HEK293 (cell line): Measurements from ENCODE around the gene MPDU1.
A peak's percentile ranks its signal among the peaks of the same experiment; 100 is the strongest.

Experiments
- MYNN ChIP-seq: fragments of 450-650 bp; formaldehyde crosslinking; IDR thresholded peaks from 2 replicates; pipeline ENCODE4 v1.5.1; 2016; ENCODE audit warnings: missing biosample characterization, missing genetic modification characterization, borderline replicate concordance
- TRIM28 ChIP-seq: IDR thresholded peaks from 2 replicates; pipeline ENCODE4 v1.6.1; 2011; ENCODE audit warnings: low read length, control low read depth, borderline replicate concordance
- ZNF302 ChIP-seq: fragments of 450-650 bp; formaldehyde crosslinking; IDR thresholded peaks from 2 replicates; pipeline ENCODE4 v1.5.1; 2016; ENCODE audit warnings: missing biosample characterization, missing genetic modification characterization, low read depth
- ZNF311 ChIP-seq: fragments of 450-650 bp; formaldehyde crosslinking; IDR thresholded peaks from 2 replicates; pipeline ENCODE4 v1.5.1; 2017; ENCODE audit warnings: missing biosample characterization, missing genetic modification characterization, borderline replicate concordance
- ZNF596 ChIP-seq: fragments of 450-650 bp; IDR thresholded peaks from 2 replicates; pipeline ENCODE4 v1.5.0; 2018; ENCODE audit warnings: missing biosample characterization, mild to moderate bottlenecking, missing genetic modification characterization, moderate library complexity
- ZNF621 ChIP-seq: fragments of 450-650 bp; formaldehyde crosslinking; IDR thresholded peaks from 2 replicates; pipeline ENCODE4 v1.5.1; 2017; ENCODE audit warnings: missing biosample characterization, missing genetic modification characterization
- ZNF792 ChIP-seq: fragments of 450-650 bp; formaldehyde crosslinking; IDR thresholded peaks from 2 replicates; pipeline ENCODE4 v1.5.1; 2016; ENCODE audit warnings: missing biosample characterization, missing genetic modification characterization
- TF ChIP-seq, protein P1 (sequence below): fragments of 450-650 bp; formaldehyde crosslinking; IDR thresholded peaks from 2 replicates; pipeline ENCODE4 v1.5.1; 2016; ENCODE audit warnings: missing biosample characterization, missing genetic modification characterization
- TF ChIP-seq, protein P2 (sequence below): fragments of 450-650 bp; formaldehyde crosslinking; IDR thresholded peaks from 2 replicates; pipeline ENCODE4 v1.5.1; 2016; ENCODE audit warnings: missing biosample characterization, missing genetic modification characterization
- TF ChIP-seq, protein P3 (sequence below): fragments of 450-650 bp; formaldehyde crosslinking; IDR thresholded peaks from 2 replicates; pipeline ENCODE4 v1.5.1; 2016; ENCODE audit warnings: missing biosample characterization, missing genetic modification characterization

DNA sequence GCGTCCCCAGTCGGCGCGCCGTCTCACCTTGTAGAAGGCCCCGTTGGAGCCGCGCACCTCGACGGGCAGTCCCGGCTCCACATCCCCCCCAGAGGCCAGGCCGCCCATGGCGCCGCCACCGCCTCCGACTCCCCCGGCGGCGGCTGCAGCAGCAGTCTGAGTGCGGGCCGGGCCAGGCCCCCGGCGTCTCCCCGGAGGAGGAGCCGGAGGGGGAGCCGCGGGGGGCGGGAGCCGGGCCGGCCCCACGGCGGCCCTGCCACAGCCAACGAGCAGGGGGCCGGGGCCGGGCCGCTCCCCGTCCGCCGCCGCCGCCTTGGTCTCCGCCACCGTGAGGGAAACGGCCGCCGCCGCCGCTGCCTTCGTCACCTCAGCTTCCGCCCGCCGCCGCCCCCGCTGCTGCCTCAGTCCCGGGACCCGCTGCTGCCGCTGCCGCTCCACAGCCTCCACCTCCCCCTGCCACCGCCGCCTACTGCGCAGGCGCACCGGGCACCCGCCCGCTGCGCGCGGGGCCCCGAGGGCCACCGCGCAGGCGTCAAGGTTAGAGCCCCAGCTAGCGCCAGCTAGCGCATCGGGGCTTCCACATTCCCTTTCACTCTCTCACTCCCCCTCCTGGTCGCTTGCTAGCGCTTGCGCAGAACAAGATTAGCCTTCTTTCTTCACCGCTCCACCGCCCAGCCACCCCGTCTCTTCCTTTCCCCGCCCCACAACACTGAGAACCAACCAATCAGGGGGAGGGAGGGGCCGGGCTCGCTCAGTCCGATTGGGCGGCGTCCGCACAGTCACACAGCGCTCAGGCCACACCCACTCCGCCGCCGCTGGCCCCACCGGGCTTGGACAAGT lies 31.0 kb downstream of the MPDU1 start, which contains the start of gene FXR2:
- TF ChIP-seq MYNN (tag by site-specific recombination) = no peak
- TF ChIP-seq, protein P1, sequence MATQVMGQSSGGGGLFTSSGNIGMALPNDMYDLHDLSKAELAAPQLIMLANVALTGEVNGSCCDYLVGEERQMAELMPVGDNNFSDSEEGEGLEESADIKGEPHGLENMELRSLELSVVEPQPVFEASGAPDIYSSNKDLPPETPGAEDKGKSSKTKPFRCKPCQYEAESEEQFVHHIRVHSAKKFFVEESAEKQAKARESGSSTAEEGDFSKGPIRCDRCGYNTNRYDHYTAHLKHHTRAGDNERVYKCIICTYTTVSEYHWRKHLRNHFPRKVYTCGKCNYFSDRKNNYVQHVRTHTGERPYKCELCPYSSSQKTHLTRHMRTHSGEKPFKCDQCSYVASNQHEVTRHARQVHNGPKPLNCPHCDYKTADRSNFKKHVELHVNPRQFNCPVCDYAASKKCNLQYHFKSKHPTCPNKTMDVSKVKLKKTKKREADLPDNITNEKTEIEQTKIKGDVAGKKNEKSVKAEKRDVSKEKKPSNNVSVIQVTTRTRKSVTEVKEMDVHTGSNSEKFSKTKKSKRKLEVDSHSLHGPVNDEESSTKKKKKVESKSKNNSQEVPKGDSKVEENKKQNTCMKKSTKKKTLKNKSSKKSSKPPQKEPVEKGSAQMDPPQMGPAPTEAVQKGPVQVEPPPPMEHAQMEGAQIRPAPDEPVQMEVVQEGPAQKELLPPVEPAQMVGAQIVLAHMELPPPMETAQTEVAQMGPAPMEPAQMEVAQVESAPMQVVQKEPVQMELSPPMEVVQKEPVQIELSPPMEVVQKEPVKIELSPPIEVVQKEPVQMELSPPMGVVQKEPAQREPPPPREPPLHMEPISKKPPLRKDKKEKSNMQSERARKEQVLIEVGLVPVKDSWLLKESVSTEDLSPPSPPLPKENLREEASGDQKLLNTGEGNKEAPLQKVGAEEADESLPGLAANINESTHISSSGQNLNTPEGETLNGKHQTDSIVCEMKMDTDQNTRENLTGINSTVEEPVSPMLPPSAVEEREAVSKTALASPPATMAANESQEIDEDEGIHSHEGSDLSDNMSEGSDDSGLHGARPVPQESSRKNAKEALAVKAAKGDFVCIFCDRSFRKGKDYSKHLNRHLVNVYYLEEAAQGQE (tag by site-specific recombination) = no peak
- no peak for TF ChIP-seq ZNF621 (tag by site-specific recombination)
- TF ChIP-seq, protein P2, sequence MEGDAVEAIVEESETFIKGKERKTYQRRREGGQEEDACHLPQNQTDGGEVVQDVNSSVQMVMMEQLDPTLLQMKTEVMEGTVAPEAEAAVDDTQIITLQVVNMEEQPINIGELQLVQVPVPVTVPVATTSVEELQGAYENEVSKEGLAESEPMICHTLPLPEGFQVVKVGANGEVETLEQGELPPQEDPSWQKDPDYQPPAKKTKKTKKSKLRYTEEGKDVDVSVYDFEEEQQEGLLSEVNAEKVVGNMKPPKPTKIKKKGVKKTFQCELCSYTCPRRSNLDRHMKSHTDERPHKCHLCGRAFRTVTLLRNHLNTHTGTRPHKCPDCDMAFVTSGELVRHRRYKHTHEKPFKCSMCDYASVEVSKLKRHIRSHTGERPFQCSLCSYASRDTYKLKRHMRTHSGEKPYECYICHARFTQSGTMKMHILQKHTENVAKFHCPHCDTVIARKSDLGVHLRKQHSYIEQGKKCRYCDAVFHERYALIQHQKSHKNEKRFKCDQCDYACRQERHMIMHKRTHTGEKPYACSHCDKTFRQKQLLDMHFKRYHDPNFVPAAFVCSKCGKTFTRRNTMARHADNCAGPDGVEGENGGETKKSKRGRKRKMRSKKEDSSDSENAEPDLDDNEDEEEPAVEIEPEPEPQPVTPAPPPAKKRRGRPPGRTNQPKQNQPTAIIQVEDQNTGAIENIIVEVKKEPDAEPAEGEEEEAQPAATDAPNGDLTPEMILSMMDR (tag by site-specific recombination) = peak; percentile 94
- no peak for TF ChIP-seq ZNF792
- no peak for TF ChIP-seq ZNF311
- no peak for TF ChIP-seq TRIM28
- no peak for TF ChIP-seq ZNF596 (tag by site-specific recombination)
- TF ChIP-seq, protein P3, sequence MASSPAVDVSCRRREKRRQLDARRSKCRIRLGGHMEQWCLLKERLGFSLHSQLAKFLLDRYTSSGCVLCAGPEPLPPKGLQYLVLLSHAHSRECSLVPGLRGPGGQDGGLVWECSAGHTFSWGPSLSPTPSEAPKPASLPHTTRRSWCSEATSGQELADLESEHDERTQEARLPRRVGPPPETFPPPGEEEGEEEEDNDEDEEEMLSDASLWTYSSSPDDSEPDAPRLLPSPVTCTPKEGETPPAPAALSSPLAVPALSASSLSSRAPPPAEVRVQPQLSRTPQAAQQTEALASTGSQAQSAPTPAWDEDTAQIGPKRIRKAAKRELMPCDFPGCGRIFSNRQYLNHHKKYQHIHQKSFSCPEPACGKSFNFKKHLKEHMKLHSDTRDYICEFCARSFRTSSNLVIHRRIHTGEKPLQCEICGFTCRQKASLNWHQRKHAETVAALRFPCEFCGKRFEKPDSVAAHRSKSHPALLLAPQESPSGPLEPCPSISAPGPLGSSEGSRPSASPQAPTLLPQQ = peak; percentile 94
- TF ChIP-seq ZNF302 = no peak
